DND-41 (cell line): ENCODE results near the gene EBF4.

Source experiments
- ATAC-seq: fragments of 200-7000 bp; cut with Tn5 transposase; 3 replicates; pipeline ENCODE4 v1.9.1; 2021; ENCODE audit warnings: low read depth; ENCODE audit not compliant: insufficient read depth
- DNase-seq: peaks from one replicate; pipeline ENCODE4 v3.0.0-alpha.2; 2020
- H2AFZ ChIP-seq: 2 replicates; pipeline ENCODE4 v1.6.0; 2012; ENCODE audit warnings: low read depth, low read length
- H3K27ac ChIP-seq: 2 replicates; pipeline ENCODE4 v1.5.1; 2012; ENCODE audit warnings: low read length, inconsistent platforms
- H3K27me3 ChIP-seq: fragments of 200-600 bp; sonication (generic); 2 replicates; pipeline ENCODE4 v1.6.0; 2012; ENCODE audit warnings: low read length, mild to moderate bottlenecking, inconsistent platforms; ENCODE audit not compliant: insufficient read depth, poor library complexity
- H3K36me3 ChIP-seq: 2 replicates; pipeline ENCODE4 v1.5.1; 2012; ENCODE audit warnings: low read length, inconsistent platforms; ENCODE audit not compliant: insufficient read depth
- H3K4me1 ChIP-seq: 2 replicates; pipeline ENCODE4 v1.5.1; 2012; ENCODE audit warnings: mild to moderate bottlenecking, low read length; ENCODE audit not compliant: insufficient read depth
- H3K4me2 ChIP-seq: 2 replicates; pipeline ENCODE4 v1.6.0; 2012; ENCODE audit warnings: mild to moderate bottlenecking, moderate library complexity, low read length, inconsistent platforms; ENCODE audit not compliant: insufficient read depth
- H3K4me3 ChIP-seq, 2 experiments: fragments of 200-600 bp in 1 of 2; shearing (Covaris generic) in 1 of 2; 2 replicates each; pipeline ENCODE4 v1.5.1; 2012 to 2016; ENCODE audit warnings: inconsistent platforms in 2 of 2, low read length in 2 of 2, mild to moderate bottlenecking in 2 of 2, low read depth in 1 of 2, moderate library complexity in 1 of 2
- H3K79me2 ChIP-seq: 2 replicates; pipeline ENCODE4 v1.6.0; 2012; ENCODE audit warnings: low read length, inconsistent platforms; ENCODE audit not compliant: insufficient read depth
- H3K9ac ChIP-seq: 2 replicates; pipeline ENCODE4 v1.6.0; 2012; ENCODE audit warnings: low read depth, mild to moderate bottlenecking, inconsistent platforms, low read length, moderate library complexity
- H3K9me3 ChIP-seq: 2 replicates; pipeline ENCODE4 v1.5.1; 2012; ENCODE audit warnings: low read length, moderate library complexity, mild to moderate bottlenecking, inconsistent platforms; ENCODE audit not compliant: insufficient read depth, severe bottlenecking
- H4K20me1 ChIP-seq: 2 replicates; pipeline ENCODE4 v1.6.0; 2012; ENCODE audit warnings: low read length; ENCODE audit not compliant: insufficient read depth
- CTCF ChIP-seq: IDR thresholded peaks from 2 replicates; pipeline ENCODE4 v1.5.1; 2012; ENCODE audit warnings: borderline replicate concordance, low read length, moderate library complexity, mild to moderate bottlenecking; ENCODE audit not compliant: poor library complexity, severe bottlenecking; ENCODE audit errors: extremely low read depth
- EZH2 ChIP-seq: IDR thresholded peaks from 3 replicates; pipeline ENCODE4 v1.6.1; 2012; ENCODE audit warnings: borderline replicate concordance, low read depth, mild to moderate bottlenecking, moderate library complexity, low read length, inconsistent platforms; ENCODE audit not compliant: severe bottlenecking

The EBF4 gene

GRCh38 chr20:2738331-2739041, 45.9 kb downstream of the EBF4 start:
- no peaks in the 10 kb centered on the region; the same call in 1 of the 2 replicates for H4K20me1 ChIP-seq
- DNase-seq (no peak), ATAC-seq (no peak)
- H3K9ac ChIP-seq = no peak overlapping the region
- H3K79me2 ChIP-seq = no peaks in the 10 kb centered on the region
- no peaks in the 10 kb centered on the region for H3K4me1 ChIP-seq
- no peaks in the 10 kb centered on the region for H3K36me3 ChIP-seq
- peaks cover 17% of the 10 kb centered on the region for H3K27me3 ChIP-seq
- TF ChIP-seq EZH2 (no peak), CTCF (no peak)
- H3K4me3 ChIP-seq = no peak overlapping the region
- no peak overlapping the region for H2AFZ ChIP-seq
- H3K27ac ChIP-seq = no peak overlapping the region
- no peak overlapping the region for H3K4me2 ChIP-seq
- no peaks in the 10 kb centered on the region for H3K9me3 ChIP-seq

GRCh38 chr20:2739042-2739398, 46.4 kb downstream of the EBF4 start:
- ATAC-seq (no peak), DNase-seq (no peak)
- Histone ChIP-seq H3K9ac (no peak overlapping the region), H3K9me3 (no peaks in the 10 kb centered on the region), H3K27ac (no peak overlapping the region), H3K27me3 (peaks cover 18% of the 10 kb centered on the region), H3K4me2 (no peak overlapping the region), H3K4me1 (no peaks in the 10 kb centered on the region), H3K4me3 (no peak overlapping the region), H4K20me1 (no peaks in the 10 kb centered on the region; the same call in 1 of the 2 replicates), H2AFZ (no peak overlapping the region), H3K79me2 (no peaks in the 10 kb centered on the region), H3K36me3 (no peaks in the 10 kb centered on the region)
- TF ChIP-seq EZH2 = no peak
- no peak for TF ChIP-seq CTCF

GRCh38 chr20:2740702-2741101, 48.1 kb downstream of the EBF4 start:
- Histone ChIP-seq H3K79me2 (no peaks in the 10 kb centered on the region), H3K27me3 (peaks cover 12% of the 10 kb centered on the region), H3K36me3 (no peaks in the 10 kb centered on the region), H3K4me1 (no peaks in the 10 kb centered on the region), H3K4me3 (no peak overlapping the region), H3K27ac (no peak overlapping the region), H3K9me3 (no peaks in the 10 kb centered on the region), H4K20me1 (no peaks in the 10 kb centered on the region; the same call in 1 of the 2 replicates), H2AFZ (no peak overlapping the region), H3K4me2 (no peak overlapping the region), H3K9ac (no peak overlapping the region)
- no peak for TF ChIP-seq CTCF
- TF ChIP-seq EZH2 = no peak
- ATAC-seq = no peak
- DNase-seq = no peak
